GM21528 (cell line): ENCODE results near the gene TOMM22.
"Not testable (repeated sequence)": the region's sequence is repeated elsewhere in the genome, so short reads cannot be mapped to it uniquely, and the experiment has no call there.

Experiments used
- ATAC-seq: cut with Tn5 transposase; IDR thresholded peaks from one replicate; pipeline ENCODE4 v1.9.1; 2021; ENCODE audit warnings: mild to moderate bottlenecking, moderate library complexity; ENCODE audit not compliant: unreplicated experiment, low FRiP score

The TOMM22 gene

DNA sequence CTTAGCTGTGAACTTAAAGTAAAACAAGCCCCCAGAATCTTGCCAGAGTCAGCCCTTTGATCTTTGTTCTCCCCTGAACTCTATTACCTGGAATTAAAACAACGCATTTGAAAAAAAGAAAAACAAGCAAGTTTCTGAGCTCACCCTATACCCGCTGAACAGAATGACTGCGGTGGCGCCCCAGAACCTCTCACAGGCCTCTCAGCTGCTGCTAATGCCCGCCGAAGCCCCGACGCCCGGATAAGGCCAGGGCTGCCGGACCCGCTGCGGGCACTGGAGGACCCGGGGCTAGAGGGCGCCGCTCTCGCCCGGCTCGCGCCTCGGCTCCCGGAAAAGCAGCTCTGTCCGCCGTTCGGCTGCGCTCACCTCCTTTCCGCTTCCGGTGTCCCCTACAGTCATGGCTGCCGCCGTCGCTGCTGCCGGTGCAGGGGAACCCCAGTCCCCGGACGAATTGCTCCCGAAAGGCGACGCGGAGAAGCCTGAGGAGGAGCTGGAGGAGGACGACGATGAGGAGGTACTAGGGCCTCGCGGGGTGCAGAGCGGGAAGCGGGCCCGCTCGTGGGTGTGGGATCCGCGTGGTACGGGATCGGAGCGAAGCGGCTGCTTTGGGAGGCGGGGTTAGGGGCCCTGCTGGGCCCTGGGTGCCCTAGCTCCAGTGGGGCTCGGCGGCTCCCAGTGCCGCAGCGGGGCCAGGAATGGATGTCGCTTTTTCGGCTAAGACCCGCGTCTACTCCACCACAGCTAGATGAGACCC is at the start of gene TOMM22:
TOMM22 (plus strand) TSS at position 376 of the 754 bp plus-strand sequence; CDS start at position 398, 22 bp downstream.
- peak; percentile 88 for ATAC-seq

DNA sequence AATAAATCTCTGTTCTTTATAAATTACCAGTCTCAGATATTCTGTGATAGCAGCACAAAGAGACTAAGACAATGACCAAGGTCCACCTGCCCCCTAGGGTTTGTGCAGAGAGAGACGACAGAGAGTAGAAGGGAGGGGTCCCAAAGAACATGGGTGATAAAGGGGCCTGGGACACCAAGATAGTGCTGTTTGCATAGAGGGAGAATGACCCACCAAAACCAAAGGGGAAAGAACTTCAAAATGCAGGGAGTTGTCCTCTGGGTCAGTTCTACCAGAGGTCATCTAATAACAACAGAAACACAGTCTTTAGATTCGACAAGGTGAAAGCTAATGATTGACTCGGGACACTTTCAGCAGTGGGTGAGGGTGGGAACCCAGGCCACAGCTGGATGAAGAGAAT is 49.2 kb upstream of the TOMM22 start:
- no peak for ATAC-seq

DNA sequence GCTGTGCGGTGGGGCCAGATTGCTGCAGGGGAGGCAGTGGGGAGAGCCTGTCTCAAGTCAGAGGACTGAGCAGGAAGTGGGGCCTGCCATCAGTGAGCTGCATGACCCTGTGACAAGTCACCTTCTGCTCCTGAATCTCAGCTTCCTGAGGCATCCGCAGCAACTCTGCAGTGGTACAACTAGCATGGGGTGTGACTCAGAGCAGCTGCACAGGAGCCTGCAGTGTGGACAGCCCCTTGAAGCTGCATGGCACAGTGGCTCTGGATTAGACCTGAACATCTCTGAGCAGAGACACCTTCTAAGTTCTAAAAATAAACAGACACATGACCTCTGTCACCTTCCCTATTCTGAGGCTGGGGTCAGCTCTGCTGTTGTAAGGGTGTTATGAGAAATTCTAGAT is 43.5 kb upstream of the TOMM22 start:
- ATAC-seq: no peak

DNA sequence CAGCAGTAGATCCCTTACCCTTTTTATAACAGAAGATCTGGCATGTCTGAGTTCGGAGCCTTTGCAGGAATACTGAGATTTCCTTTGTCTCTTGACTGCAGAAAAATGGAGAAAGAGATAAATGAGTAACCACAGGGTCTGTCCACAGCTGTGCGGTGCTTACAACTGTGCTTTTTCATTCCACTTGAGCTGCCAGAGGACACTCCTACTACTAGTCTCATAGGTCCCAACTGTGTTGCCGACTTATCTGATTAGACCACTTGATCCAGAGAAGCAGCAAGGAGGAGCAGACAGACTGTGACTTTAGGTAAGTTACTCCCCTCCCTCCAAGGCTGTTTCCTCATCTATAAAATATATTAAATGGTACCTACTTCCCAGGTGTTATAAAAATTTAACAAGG is 43.0 kb upstream of the TOMM22 start:
- ATAC-seq: no peak

DNA sequence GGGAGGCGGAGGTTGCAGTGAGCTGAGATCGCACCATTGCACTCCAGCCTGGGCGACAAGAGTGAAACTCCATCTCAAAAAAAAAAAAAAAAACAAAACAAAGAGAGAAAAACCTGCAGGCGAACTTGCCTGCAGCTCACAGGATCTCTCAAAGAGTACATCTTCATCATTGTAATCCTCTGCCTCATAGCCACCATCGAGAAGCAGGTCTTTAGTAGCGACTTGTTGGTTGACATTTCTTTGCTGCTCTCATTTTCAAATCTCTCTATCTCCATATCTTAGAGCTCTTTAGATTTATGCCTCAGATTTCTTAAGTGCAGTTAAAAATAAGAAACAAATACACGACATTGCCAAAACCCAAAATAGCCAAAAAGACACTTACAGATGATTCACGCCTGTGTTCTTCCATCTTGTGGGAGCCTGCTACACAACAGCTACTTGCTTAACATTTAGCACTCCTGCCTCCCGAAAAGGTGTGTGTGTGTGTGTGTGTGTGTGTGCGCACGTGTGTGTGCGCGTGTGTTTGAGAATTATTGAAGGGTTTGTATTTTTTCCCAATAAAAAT is 40.2 kb upstream of the TOMM22 start:
- ATAC-seq: no peak

DNA sequence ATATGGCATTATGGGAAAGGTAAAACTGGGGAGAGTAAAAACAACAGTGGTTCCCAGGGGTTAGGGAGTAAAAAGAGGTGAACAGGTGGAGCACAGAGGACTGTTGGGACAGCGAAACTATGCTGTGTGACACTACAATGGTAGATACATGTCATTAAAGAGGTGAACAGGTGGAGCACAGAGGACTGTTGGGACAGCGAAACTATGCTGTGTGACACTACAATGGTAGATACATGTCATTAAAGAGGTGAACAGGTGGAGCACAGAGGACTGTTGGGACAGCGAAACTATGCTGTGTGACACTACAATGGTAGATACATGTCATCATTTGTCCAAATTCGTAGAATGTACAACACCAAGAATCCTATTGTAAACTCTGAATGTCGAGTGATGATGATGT is 37.5 kb upstream of the TOMM22 start:
- ATAC-seq: not testable (repeated sequence)

DNA sequence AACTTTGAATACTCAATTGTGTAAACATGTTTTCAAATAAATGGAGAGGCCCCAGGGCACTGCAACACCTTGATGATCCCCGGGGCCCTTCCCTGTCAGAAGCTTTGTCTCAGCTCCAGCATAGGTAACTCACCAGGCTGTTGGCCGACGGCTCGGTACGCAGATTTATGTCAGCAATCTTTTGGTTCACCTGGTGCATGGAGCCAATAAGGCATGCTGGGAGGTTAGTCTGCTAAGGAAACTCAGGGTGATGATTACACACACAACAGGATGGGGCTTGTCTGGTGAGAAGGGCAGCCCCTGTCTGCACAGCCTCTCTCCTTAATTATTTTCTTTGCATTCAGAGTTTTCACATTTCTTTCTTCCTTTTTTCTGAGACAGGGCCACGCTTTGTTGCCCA is 36.3 kb upstream of the TOMM22 start:
- ATAC-seq: no peak

DNA sequence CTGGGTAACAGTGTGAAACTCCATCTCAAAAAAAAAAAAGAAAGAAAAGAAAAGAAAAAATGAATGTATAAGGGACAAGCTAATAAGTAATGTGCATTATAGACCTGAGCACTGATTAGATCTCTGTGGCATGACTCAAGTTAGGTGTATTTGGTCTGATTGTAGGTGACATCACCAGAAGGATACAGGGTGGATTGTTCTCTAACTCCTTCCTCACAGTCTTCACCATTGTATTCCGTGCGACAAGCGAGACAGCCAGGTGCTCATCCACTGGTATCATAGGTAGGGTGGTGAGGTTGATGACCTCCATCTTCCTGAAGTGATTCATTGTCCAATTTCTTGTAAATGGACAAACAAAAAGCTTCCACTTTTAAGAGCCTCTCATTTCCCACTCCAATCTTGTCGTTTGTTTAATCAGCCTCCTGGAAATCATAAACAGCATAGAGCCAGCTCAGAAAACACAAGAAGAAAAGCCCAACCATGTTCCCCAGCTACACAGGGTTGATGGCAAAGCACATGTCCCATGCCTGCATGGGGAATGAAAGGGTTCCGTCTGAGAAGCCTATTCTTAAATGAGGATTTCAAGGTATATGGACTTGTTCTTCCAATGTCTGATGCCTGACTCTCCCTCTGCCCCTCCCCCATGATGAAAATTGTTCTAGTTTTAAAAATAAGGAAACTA is 31.8 kb upstream of the TOMM22 start:
- ATAC-seq: no peak

DNA sequence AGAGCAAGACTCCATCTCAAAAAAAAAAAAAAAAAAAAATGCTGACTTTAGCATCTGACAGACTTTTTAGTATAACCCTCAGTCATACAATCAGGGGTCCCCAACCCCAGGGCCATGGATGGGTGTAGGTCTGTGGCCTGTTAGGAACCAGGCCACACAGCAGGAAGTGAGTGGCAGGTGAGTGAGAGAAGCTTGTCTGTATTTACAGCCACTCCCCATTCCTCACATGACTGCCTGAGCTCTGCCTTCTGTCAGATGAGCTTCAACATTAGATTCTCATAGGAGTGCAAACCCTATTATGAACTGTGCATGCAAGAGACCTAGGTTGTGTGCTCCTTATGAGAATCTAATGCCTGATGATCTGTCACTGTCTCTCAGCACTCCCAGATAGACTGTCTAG is 28.9 kb upstream of the TOMM22 start:
- no peak for ATAC-seq

DNA sequence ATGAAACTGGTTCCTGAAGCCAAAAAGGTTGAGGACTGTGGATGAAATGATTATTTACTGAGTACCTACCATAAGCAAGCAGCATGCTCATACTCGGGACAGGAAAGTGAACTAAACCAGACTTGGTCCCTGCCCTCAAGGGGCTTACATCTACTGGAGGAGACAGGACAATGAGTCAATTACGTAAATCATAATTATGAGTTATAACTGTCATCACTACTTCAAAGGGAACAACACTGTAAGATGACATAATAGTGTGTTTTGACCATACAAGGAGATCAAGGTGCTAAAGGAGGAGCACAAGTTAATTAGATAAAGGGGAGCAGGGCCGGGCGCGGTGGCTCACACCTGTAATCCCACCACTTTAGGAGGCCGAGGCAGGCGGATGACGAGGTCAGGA is 28.0 kb upstream of the TOMM22 start:
- no peak for ATAC-seq

DNA sequence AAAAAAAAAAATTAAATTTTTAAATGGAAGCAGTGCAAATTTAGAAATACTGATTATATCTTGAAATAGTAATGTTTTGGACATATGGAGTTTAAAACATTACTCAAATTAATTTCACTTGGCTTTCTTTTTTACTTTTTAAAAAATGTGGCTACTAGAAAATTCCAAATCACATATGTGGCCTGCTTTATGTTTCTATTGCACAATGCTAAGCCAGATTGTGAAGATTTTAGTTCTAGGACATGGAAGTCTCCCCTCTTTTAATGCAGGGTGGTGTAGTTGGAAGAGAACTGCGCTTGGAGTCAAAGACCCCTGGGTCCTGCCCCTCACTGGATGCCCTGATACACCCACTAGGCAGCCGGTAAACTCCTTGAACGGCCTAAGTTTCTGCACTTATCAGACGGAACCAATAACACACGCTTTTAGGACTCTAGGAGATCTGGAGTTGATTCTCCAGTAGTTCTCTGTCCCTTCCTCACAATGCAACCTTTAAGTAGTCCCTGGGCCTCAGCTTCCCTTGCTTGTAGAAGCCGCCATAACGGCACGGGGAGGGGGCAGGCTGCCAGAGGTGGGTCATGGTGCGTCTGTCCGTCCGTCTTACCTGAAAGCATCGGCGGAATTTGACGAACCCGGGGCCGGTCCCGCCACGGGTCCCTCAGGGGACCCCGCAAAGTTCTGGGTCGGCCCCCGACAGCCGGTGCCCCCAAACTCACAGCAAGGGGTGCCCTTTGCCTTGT is 26.1 kb upstream of the TOMM22 start:
- no peak for ATAC-seq

DNA sequence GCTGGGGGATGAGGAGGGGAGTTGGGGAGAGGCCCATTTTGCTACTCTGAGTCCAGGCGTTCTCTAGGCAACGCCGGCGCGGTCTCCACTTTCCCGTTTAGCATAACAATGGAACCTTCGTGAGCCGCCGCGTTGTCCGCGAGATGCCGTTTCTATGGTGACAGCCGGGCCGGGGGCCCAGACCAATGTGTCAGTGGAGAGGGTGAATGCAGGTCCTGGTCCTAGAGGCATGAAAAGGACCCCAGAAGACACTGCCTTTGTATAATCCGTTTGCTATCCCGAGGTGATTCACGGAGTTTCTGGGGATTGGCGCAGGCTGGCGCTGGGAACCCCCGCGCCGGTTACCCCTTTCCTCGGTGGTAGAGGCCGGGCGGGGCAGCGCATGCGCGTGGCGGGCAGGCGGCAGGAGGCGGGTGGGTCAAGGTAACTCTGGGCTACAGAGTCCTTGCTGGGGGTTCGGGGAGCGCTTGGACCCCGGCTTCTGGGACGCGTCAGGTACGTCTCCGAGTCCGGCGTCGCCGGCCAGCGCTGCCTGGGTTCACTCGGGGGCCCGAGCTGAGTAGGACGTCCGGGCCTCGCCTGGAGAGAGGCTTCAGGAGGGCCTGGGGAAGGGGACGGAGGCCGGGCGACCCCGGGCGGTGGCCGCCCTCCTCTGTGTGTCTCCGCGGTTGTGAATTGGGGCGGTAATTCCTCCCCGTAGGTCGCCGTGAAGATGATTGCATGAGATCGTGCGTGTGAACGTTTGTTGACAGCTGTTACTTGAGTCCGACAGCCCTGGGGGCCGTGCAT is 25.3 kb upstream of the TOMM22 start, which contains the start of the genes CBY1 and FAM227A:
CBY1 (plus strand) TSS at position 383 of the 789 bp plus-strand sequence. CDS start 11,417 bp downstream, outside the sequence.
FAM227A (minus strand) TSS at position 137 of the 789 bp plus-strand sequence. CDS start 6,224 bp downstream, outside the sequence.
- ATAC-seq: peak; percentile 71

DNA sequence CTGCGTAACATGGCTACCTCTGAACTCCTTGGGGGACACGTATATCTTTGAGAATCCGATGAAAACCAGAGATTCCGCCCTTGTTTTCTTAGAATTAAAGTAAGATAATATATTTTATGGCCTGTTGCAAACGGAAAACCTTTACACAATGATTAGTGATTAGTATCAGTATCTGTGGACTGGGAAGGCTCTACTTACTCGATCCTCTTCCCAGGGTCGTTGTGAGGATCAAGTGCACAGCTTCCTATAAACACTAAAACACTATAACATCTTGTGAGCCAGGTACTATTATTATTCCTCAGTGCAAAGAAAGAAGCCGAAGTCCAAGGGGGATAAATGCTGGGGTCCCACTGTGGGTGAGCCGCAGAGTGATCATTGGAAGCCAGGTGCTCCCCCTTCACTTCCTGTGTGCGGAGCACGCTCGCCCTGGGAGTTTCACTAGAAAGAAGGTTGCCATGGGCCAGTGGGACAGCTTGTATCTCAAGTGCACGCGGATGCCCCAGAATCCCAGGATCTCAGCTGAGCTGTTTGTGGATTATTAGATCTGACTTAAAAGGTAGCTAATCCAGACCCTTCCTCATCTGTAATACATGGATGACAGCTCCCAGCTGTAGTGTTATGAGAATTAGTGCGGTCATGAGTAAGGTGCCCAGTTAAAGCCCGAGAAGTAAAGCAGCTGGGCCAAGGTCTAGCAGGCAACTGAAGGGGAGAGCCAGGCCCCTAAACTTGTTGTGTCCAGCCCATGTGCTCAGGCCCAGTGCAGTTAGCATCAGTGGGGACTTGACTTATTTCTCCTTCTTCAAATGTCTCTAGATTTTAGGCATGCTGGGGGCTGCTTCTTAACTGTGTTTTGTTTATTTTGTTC is 24.5 kb upstream of the TOMM22 start:
- ATAC-seq: peak; percentile 43

DNA sequence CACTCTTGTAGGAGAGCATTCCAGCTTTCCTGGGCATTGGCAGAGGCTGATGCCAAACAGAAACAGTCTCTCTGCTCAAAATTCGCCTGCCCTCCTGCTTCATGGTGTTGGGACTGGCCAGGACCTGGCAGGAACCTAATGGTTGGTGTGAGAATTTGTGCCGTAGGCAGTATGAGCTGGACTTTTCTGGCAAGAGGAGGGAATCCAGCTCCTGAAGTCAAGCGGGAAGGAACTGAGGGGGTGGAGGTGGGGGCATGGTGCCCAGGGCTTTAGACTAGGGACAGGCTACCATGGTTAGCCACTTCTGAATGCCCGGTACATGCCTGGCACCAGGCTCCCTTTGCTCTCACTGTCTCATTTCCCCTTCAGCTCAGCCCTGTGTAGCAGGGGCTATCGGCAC is 6.9 kb upstream of the TOMM22 start:
- no peak for ATAC-seq

DNA sequence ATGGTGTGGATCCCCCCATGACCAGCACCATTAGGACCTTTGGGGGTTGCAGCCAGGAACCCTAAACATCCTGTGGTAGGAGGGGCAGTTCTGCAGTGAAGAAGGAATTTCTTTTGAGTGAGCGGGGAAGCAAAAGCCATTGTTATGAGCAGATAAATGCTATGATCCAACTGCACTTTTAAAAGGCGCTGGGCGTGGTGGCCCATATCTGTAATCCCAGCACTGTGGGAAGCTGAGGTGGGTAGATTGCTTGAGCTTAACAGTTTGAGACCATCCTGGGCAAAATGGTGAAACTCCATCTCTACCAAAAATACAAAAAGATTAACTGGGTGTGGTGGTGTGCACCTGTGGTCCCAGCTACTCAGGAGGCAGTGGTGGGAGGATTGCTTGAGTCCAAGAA is 5.9 kb upstream of the TOMM22 start:
- ATAC-seq: no peak

DNA sequence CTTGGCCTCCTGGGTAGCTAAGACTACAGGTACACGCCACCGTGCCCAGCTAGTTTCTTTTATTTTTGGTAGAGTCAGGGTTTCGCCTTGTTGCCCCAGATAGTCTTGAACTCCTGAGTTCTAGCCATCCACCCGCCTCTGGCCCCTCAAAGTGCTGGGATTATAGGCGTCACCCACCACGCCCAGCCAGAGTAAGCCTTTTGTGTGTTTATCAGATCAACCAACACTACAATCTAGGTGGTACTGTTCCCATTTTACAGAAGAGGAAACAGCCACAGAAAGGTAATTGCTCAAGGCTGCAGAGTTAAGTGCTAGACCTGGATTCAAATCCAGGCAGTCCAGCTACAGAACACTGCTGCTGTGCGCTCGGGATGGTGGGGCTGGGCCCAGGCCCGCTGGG is 3.1 kb downstream of the TOMM22 start:
- ATAC-seq: no peak

DNA sequence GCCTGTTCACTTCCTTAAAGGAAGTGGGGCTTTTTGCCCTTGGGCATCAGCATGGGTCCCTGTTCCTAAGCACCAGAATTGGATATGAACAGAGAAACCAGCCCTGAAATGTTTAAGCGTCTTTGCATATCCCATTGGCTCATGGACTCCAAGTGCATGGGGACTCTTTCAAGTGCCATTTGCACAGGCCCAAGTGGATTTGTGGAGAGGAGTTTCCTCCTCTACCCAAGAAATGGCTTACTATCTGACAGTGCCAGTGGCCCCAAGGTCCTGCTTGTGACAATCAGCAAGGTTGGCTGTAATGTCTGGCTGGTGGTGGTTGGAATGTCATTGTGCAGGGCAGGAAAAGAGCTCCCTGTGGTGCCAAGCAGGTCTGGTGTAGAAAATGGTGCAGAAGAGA is 4.0 kb downstream of the TOMM22 start:
- ATAC-seq: no peak

DNA sequence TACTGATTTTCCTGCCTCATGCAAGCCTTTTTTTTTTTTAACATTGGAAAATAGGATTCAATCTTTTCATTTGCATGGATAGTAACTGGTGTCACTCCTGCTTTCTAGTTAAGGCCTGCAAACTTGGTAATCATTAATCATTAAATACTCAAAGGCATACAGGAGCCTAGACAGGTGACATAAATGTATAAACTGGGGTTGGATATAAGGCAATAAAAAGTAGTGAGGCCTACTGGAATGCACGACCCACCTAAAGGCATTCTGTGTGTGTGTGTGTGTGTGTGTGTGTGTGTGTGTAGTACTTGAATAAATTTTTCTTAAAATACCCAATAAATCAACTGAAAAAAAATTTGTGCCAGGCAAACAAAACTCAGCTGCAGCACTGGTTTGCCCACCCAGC is 7.9 kb downstream of the TOMM22 start:
- ATAC-seq: no peak

DNA sequence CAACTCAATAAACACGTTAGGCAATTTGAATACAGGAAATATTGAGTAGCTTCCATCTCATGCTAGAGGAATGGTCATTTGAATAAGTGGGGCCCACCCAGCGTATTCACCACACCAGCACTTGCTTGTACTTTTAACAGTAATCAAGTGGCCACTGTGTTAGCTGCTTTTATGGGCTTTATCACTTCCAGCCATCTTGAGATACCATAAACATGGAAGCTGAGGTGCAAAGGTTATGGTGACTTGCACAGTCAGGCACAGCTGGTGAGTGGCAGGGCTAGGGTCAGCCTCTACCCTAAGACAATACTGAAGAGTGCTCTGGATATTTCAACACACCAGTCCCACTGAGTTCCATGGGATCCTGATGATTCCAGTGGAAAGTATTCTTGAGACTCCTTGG is 12.3 kb downstream of the TOMM22 start:
- ATAC-seq: no peak
